Left lung (tissue), 10 donors: ENCODE data around the gene TP53I13. TPM values are rescaled to one million over a fixed set of nuclear protein-coding genes. Genes with fewer than 3 reads are reported as not detected.
A peak's percentile ranks its signal among the peaks of the same experiment; 100 is the strongest.

ENCODE experiments used
- ATAC-seq: fragments of 200-7000 bp; cut with Tn5 transposase; one replicate; pipeline ENCODE4 v1.9.1; 2020; ENCODE audit warnings: moderate library complexity
- DNase-seq, 4 donors: peaks; one replicate each; pipeline ENCODE4 v3.0.0-alpha.2; 2013 to 2020
- H3K27ac ChIP-seq, 2 donors: fragments of 200-600 bp; sonication (generic) in 1 of 2; one replicate each; pipeline versions ENCODE4 v1.5.0 to v1.8.0; 2020 to 2021
- H3K27me3 ChIP-seq, 2 donors: fragments of 200-600 bp; sonication (generic) in 1 of 2; one replicate each; pipeline versions ENCODE4 v1.5.0 to v1.8.0; 2020 to 2021
- H3K36me3 ChIP-seq, 2 donors: fragments of 200-600 bp; sonication (generic) in 1 of 2; one replicate each; pipeline versions ENCODE4 v1.5.0 to v1.8.0; 2020 to 2021
- H3K4me1 ChIP-seq, 2 donors: fragments of 200-600 bp; one replicate each; pipeline ENCODE4 v1.8.0; 2021
- H3K4me3 ChIP-seq, 2 donors: fragments of 200-600 bp; sonication (generic) in 1 of 2; one replicate each; pipeline versions ENCODE4 v1.5.0 to v1.8.0; 2020 to 2021; ENCODE audit warnings: mild to moderate bottlenecking in 1 of 2
- H3K9me3 ChIP-seq, 2 donors: fragments of 200-600 bp; sonication (generic) in 1 of 2; one replicate each; pipeline versions ENCODE4 v1.5.0 to v1.8.0; 2020 to 2021
- CTCF ChIP-seq, 2 donors: fragments of 200-600 bp; sonication (generic) in 1 of 2; IDR thresholded peaks; one replicate each; pipeline versions ENCODE4 v1.5.0 to v1.8.0; 2021; ENCODE audit warnings: antibody characterized with exemption in 2 of 2
- intact Hi-C, 2 donors: fragments of 100-400 bp; cut with DNase I; formaldehyde crosslinking; loops; one replicate each; pipeline versions ENCODE4 v1.11.2 to v1.14.2; 2022
- polyA plus RNA-seq, 6 donors: library from polyadenylated mRNA; unstranded; fragments of 120-200 nt; gene quantifications; one replicate each; pipeline ENCODE4 v1.2.1, GENCODE V29; 2013; ENCODE audit not compliant: insufficient read length in 6 of 6
- total RNA-seq, 2 donors: library from RNA; stranded (reverse); fragmentation: NEBNext Ultra II Directional; extraction: Animal tissue kit (Norgen Biotek cat#: 25700); gene quantifications; one replicate each; pipeline ENCODE4 v1.2.1, GENCODE V29; 2021
- donor health status: DM: no; HTN: yes; CAD: no.
- donor health status: DM: no; HTN: no; CAD: no.

Gene TP53I13
- total and polyA plus RNA-seq, 8 donors = 24.8 to 58.5 (median 32.5) TPM

GRCh38 chr17:29616300-29617048 is 48.0 kb downstream of the TP53I13 start:
- intact Hi-C loops = no loop called here
- Histone ChIP-seq H3K4me3 (peak overlapping the region; percentile 27 to 43), H3K4me1 (peaks cover 35 to 60% of the 10 kb centered on the region in 2 donors), H3K27me3 (peaks cover 0 to 72% of the 10 kb centered on the region in 2 donors), H3K27ac (no peak overlapping the region), H3K9me3 (no peaks in the 10 kb centered on the region), H3K36me3 (no peaks in the 10 kb centered on the region)
- TF ChIP-seq CTCF (IDR thresholded peaks at IDR 0.05) = no peak
- DNase-seq (peak in 1 of 4 donors; percentile 63), ATAC-seq (no peak)

GRCh38 chr17:29617125-29617480 is 48.6 kb downstream of the TP53I13 start:
- peak; percentile 36 to 62 for TF ChIP-seq CTCF (IDR thresholded peaks at IDR 0.05)
- intact Hi-C loops = no loop called here
- peak in 3 of 4 donors; percentile 71 to 95 (median 89) for DNase-seq
- H3K4me3 ChIP-seq = peak overlapping the region; percentile 28 to 43
- H3K27me3 ChIP-seq = peaks cover 0 to 77% of the 10 kb centered on the region in 2 donors
- peaks cover 35 to 64% of the 10 kb centered on the region in 2 donors for H3K4me1 ChIP-seq
- no peaks in the 10 kb centered on the region for H3K9me3 ChIP-seq
- no peaks in the 10 kb centered on the region for H3K36me3 ChIP-seq
- no peak overlapping the region for H3K27ac ChIP-seq
- peak; percentile 69 for ATAC-seq

- DNase-seq (peak in 2 of 4 donors; percentile 91 to 99), ATAC-seq (peak; percentile 75)
- TF ChIP-seq CTCF (IDR thresholded peaks at IDR 0.05) = peak; percentile 60 to 66
- peak overlapping the region; percentile 44 to 62 for H3K27ac ChIP-seq
- peaks cover 35 to 69% of the 10 kb centered on the region in 2 donors for H3K4me1 ChIP-seq
- intact Hi-C loops = no loop called here
- H3K36me3 ChIP-seq = no peaks in the 10 kb centered on the region
- peak overlapping the region; percentile 28 to 43 for H3K4me3 ChIP-seq
- H3K9me3 ChIP-seq = no peaks in the 10 kb centered on the region
- peaks cover 0 to 77% of the 10 kb centered on the region in 2 donors for H3K27me3 ChIP-seq
Observed at GRCh38 chr17:29617481-29618271, 49.2 kb downstream of the TP53I13 start.

- Histone ChIP-seq H3K4me3 (peak overlapping the region; percentile 28 to 43), H3K27me3 (peaks cover 0 to 75% of the 10 kb centered on the region in 2 donors), H3K27ac (peak overlapping the region in 1 of 2 donors; percentile 62)
Observed at GRCh38 chr17:29618272-29619065, 50.0 kb downstream of the TP53I13 start.

More at GRCh38 chr17:29618272-29619065, 50.0 kb downstream of the TP53I13 start:
- Histone ChIP-seq H3K36me3 (no peaks in the 10 kb centered on the region), H3K4me1 (peaks cover 29 to 68% of the 10 kb centered on the region in 2 donors), H3K9me3 (no peaks in the 10 kb centered on the region)
- TF ChIP-seq CTCF (IDR thresholded peaks at IDR 0.05) = no peak
- ATAC-seq (no peak), DNase-seq (peak in 1 of 4 donors; percentile 44)
- intact Hi-C loops = no loop called here
